NCI-H1417 treated with DMSO at 0.1 percent for 48 hours (cell line): ENCODE results near the gene CCM2.
"Not testable (repeated sequence)": the region's sequence is repeated elsewhere in the genome, so short reads cannot be mapped to it uniquely, and the experiment has no call there.

ENCODE experiments used
- DNase-seq: peaks from one replicate; lab custom pipeline; 2025; lab: John Stamatoyannopoulos, UW

The CCM2 gene

DNA sequence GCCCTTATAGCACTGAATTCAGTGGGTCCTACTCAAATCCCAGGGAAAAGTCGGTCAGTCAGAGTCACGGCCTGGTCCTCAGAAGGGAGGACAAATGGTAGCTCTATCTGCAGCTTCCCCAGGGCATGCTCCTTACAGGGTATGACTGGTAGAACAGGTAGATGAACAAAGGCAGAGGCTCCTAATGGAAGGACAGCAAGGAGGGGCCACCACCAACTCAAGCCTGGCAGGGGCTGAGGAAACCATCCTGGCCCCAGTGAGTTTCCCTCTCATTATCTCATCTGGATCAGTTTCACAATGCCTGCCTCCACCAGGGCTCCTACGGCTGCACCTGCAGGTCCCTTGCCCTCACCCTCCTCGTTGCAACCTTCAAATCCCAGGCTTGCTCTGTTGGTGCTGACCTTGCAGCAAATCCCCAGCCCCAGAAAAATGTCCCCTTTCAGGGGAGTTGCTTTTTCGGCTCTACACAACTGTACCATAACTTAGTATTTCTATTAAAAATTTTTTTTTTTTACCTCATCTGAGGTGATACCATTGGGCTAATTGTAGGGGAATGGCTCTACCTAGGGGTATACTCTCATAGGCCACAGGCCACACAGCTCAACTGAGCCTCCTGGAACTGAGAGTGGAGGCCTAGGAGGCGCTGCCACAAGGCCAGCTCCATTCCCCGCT is 18.8 kb upstream of the CCM2 start:
- no peak for DNase-seq

- no peak for DNase-seq
Observed at GRCh38 chr7:44982535-44982923, 17.5 kb upstream of the CCM2 start.

- no peak for DNase-seq
Observed at GRCh38 chr7:44982970-44983369, 17.0 kb upstream of the CCM2 start.

DNA sequence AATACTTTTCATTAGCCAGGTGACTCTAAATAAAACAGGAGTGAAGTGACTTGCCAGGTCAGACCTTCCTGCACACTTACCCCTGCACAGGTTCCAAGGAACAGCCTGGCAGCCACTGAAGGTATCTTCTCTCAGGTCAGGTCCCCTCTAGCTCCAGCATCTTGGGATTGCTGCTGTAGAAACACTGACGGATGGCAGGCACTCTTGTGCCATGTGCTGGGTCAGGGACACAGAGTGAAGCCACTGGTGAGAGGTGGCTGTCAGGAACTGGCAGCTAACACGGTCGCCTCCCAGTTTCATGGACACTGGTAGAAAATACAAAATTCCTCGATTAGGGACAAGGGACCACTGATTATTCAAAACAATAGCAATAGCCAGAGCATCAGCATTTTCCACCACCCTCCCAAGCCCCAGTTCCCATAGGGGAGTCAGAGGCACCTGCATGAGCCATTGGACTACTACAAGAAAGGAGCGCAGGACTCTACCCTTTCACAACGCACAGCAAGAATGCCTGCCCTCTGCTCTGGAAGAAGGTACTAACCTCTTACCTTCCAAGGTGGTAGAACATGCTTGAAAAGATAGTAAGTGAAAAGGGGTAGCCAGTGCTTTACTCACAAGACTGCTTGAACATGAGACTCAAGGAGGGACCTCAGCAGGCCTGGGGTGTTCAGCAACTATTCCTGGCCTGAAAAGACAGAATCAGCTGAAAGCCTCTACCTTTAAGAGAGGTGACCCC is 16.1 kb upstream of the CCM2 start:
- DNase-seq, result no peak

DNA sequence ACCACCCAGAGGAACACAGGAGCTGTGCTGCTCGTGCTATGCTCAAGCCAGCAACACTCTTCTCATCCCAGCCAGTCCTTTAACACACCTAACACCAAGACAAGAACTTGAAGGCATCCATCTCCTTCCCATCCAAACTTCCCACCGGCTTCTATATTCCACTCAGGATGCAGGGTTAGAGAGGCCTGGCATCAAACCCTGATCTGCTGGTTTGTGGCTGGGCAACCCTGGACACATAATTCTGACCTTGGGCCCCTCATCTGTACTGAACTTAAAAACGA is 15.6 kb upstream of the CCM2 start:
- no peak for DNase-seq

GRCh38 chr7:44985033-44985695 is 14.8 kb upstream of the CCM2 start:
- DNase-seq, result no peak

DNA sequence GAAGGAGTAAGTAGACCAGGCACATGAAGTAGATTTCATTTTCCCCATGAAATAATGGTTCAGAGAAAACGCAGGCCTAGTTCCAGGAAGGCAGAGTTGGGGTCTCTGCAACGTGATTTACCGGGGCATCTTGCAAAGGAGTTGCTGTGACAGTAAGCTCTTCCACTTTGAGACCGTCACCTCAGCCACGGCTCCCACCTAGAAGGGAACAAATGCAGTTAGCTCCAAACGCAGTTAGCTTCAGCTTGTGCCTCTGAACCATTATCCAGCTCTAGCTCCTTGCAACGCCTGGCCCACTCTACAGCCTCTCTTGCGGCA is 14.1 kb upstream of the CCM2 start:
- DNase-seq, result no peak

- peak; percentile 86 for DNase-seq
Observed at GRCh38 chr7:44986218-44987053, 13.6 kb upstream of the CCM2 start.

DNA sequence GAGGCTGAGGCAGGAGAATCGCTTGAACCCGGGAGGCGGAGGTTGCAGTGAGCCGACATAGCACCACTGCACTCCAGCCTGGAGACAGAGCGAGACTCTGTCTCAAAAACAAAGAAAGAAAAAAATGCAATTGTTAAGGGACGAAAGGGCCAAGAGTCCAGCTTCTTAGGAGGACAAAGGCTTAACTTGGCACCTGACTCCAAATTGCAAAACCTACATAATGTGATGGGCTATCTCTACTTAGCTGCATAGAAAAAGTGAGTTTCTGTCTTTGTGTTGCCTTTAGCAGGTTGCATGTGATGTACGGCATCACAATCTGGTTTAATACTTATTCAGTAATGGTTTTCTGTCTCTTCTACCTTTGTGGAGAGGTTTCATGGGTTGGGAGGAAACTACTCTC is 12.5 kb upstream of the CCM2 start:
- DNase-seq, result no peak

GRCh38 chr7:44987996-44988395 is 12.0 kb upstream of the CCM2 start:
- DNase-seq, result no peak

- DNase-seq, result no peak
Observed at GRCh38 chr7:44988701-44989100, 11.3 kb upstream of the CCM2 start.

DNA sequence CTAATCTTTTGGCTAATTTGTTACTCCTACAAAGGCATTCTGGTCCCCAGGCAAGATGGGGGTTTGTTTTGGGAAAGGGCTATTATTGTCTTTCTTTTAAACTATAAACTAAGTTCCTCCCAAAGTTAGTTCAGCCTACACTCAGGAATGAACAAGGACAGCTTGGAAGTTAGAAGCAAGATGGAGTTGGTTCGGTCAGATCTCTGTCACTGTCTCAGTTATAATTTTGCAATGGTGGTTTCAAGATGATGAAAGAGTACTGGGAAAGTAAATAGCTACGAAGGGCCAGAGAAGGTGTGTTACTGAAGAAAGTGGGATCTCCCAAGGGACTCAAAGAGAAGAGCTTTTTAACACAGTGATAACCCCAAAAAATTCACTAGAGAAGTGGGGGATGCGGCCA is 10.9 kb upstream of the CCM2 start:
- DNase-seq, result no peak

- no peak for DNase-seq
Observed at GRCh38 chr7:44990109-44991023, 9.6 kb upstream of the CCM2 start.

DNA sequence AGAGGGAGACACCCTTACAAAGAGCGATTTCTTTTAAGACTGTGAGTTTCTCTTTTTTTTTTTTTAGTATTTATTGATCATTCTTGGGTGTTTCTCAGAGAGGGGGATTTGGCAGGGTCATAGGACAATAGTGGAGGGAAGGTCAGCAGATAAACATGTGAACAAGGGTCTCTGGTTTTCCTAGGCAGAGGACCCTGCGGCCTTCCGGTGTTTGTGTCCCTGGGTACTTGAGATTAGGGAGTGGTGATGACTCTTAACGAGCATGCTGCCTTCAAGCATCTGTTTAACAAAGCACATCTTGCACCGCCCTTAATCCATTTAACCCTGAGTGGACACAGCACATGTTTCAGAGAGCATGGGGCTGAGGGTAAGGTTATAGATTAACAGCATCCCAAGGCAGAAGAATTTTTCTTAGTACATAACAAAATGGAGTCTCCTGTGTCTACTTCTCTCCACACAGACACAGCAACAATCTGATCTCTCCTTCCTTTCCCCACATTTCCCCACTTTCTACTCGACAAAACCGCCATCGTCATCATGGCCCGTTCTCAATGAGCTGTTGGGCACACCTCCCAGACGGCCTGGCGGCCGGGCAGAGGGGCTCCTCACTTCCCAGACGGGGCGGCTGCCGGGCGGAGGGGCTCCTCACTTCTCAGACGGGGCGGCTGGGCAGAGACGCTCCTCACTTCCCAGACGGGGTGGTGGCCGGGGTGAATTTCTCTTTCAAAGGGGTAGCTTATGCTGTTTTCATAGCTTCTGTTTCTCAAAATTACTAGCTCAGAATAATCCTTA is 7.8 kb upstream of the CCM2 start:
- not testable (repeated sequence) for DNase-seq

- no peak for DNase-seq
Observed at GRCh38 chr7:44994877-44995554, 5.0 kb upstream of the CCM2 start.

DNA sequence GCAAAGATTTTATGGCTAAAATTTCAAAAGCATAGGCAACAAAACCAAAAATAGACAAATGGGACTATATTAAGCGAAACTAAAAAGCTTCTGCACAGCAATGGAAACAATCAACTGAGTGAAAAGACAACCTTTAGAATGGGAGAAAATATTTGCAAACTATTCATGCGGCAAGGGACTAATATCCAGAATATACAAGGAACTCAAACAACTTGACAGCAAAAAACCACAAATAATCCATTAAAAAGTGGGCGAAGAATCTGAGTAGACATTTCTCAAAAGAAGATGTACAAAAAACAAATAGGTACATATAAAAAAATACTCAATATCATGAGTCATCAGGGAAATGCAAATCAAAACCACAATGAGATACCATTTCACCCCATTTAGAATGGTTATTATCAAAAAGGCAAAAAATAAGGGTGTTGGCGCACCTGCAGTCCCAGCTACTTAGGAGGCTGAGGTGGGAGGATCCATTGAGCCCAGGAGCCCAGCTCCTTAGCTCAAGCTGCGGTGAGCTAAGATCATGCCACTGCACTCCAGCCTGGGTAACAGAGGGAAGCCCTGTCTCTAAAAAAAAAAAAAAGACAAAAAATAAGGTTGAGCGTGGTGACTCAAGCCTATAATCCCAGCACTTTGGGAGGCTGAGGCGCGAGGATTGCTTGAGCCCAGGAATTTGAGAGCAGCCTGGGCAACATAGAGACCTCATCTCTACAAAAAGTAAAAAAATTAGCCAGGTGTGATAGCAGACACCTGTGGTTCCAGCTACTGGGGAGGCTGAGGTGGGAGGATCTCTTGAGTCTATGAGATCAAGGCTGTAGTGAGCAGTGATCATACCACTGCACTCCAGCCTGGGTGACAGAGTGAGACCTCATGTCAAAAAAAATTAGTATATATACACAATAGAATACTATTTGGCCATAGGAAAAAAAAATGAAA is 4.2 kb upstream of the CCM2 start:
- DNase-seq, result no peak

GRCh38 chr7:44998153-44998871 is 1.7 kb upstream of the CCM2 start:
- no peak for DNase-seq

- peak; percentile 98 for DNase-seq
Observed at GRCh38 chr7:44999245-45000092, 532 bp upstream of the CCM2 start.
